A549 (cell line): Measurements from ENCODE around the gene C17orf75.

Experiments
- EP300 ChIP-seq, 2 experiments: fragments of >200 bp; sonication (Bioruptor Twin); formaldehyde crosslinking; IDR thresholded peaks; 2 replicates in 1 of 2; 3 replicates in 1 of 2; pipeline ENCODE4 v1.6.1; 2016 to 2017
- ESRRA ChIP-seq: fragments of 150-350 bp; IDR thresholded peaks from 2 replicates; pipeline ENCODE4 v1.6.1; 2014; ENCODE audit warnings: mild to moderate bottlenecking, low read length, borderline replicate concordance
- HDAC2 ChIP-seq: fragments of 200-600 bp; sonication (generic); IDR thresholded peaks from 2 replicates; pipeline ENCODE4 v1.6.1; 2016
- JUN ChIP-seq, 2 experiments: fragments of >200 bp; sonication (Bioruptor Twin); formaldehyde crosslinking; IDR thresholded peaks; 2 replicates in 1 of 2; 3 replicates in 1 of 2; pipeline ENCODE4 v1.6.1; 2016 to 2017
- JUNB ChIP-seq: fragments of >200 bp; sonication (Bioruptor Twin); formaldehyde crosslinking; IDR thresholded peaks from 2 replicates; pipeline ENCODE4 v1.6.1; 2016
- POLR2A ChIP-seq: IDR thresholded peaks from 2 replicates; pipeline ENCODE4 v1.6.1; 2012; ENCODE audit warnings: mild to moderate bottlenecking, low read length
- RAD21 ChIP-seq, 2 experiments: fragments of >200 bp in 1 of 2; sonication (Bioruptor Twin) in 1 of 2; formaldehyde crosslinking in 1 of 2; IDR thresholded peaks in 1 of 2; conservative IDR thresholded peaks in 1 of 2; 2 replicates in 1 of 2; 3 replicates in 1 of 2; pipeline ENCODE4 v1.6.1; 2012 to 2018; ENCODE audit warnings: inconsistent platforms in 1 of 2
- SMC3 ChIP-seq: fragments of >200 bp; sonication (Bioruptor Twin); formaldehyde crosslinking; IDR thresholded peaks from 3 replicates; pipeline ENCODE4 v1.6.1; 2018; ENCODE audit warnings: inconsistent platforms
- SREBF2 ChIP-seq: fragments of 450-650 bp; IDR thresholded peaks from 2 replicates; pipeline ENCODE4 v1.6.1; 2014; ENCODE audit warnings: mild to moderate bottlenecking, moderate library complexity
- ZC3H11A ChIP-seq: fragments of 450-650 bp; IDR thresholded peaks from 2 replicates; pipeline ENCODE4 v1.6.1; 2014; ENCODE audit warnings: antibody characterized with exemption, mild to moderate bottlenecking
- ZSCAN20 ChIP-seq: fragments of 250-450 bp; sonication (Bioruptor Pico); IDR thresholded peaks from 2 replicates; pipeline ENCODE4 v1.8.0; 2022; ENCODE audit warnings: mild to moderate bottlenecking, moderate library complexity
- TF ChIP-seq, protein P1 (sequence below): fragments of >200 bp; sonication (Bioruptor Twin); formaldehyde crosslinking; IDR thresholded peaks from 3 replicates; pipeline ENCODE4 v1.5.1; 2016
- TF ChIP-seq, protein P2 (sequence below): fragments of 200-600 bp; sonication (generic); IDR thresholded peaks from 2 replicates; pipeline ENCODE4 v1.6.1; 2016; ENCODE audit warnings: antibody characterized with exemption, mild to moderate bottlenecking, moderate library complexity
- TF ChIP-seq, protein P3 (sequence below): IDR thresholded peaks from 2 replicates; pipeline ENCODE4 v1.6.1; 2012

DNA sequence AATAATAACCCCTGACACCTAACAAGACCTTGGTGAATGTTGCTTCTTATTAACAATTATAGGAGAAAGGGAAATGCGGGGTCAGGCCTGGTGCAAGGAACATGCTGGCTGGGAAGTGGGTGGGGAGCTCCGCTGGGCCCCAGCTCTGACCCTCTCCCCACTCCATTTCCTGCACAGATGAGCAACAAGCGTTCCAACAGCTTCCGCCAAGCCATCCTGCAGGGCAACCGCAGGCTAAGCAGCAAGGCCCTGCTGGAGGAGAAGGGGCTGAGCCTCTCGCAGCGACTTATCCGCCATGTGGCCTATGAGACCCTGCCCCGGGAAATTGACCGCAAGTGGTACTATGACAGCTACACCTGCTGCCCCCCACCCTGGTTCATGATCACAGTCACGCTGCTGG, 53.4 kb downstream of the C17orf75 start:
- TF ChIP-seq SREBF2: no peak
- TF ChIP-seq RAD21 (conservative IDR thresholded peaks at IDR 0.05 in 1 of 2, IDR thresholded peaks at IDR 0.05 in 1 of 2): no peak
- no peak for TF ChIP-seq POLR2A
- TF ChIP-seq, protein P1, sequence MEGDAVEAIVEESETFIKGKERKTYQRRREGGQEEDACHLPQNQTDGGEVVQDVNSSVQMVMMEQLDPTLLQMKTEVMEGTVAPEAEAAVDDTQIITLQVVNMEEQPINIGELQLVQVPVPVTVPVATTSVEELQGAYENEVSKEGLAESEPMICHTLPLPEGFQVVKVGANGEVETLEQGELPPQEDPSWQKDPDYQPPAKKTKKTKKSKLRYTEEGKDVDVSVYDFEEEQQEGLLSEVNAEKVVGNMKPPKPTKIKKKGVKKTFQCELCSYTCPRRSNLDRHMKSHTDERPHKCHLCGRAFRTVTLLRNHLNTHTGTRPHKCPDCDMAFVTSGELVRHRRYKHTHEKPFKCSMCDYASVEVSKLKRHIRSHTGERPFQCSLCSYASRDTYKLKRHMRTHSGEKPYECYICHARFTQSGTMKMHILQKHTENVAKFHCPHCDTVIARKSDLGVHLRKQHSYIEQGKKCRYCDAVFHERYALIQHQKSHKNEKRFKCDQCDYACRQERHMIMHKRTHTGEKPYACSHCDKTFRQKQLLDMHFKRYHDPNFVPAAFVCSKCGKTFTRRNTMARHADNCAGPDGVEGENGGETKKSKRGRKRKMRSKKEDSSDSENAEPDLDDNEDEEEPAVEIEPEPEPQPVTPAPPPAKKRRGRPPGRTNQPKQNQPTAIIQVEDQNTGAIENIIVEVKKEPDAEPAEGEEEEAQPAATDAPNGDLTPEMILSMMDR: no peak
- no peak for TF ChIP-seq JUNB
- TF ChIP-seq HDAC2: no peak
- TF ChIP-seq ZSCAN20 (CRISPR knock-in tag): no peak
- TF ChIP-seq, protein P2, sequence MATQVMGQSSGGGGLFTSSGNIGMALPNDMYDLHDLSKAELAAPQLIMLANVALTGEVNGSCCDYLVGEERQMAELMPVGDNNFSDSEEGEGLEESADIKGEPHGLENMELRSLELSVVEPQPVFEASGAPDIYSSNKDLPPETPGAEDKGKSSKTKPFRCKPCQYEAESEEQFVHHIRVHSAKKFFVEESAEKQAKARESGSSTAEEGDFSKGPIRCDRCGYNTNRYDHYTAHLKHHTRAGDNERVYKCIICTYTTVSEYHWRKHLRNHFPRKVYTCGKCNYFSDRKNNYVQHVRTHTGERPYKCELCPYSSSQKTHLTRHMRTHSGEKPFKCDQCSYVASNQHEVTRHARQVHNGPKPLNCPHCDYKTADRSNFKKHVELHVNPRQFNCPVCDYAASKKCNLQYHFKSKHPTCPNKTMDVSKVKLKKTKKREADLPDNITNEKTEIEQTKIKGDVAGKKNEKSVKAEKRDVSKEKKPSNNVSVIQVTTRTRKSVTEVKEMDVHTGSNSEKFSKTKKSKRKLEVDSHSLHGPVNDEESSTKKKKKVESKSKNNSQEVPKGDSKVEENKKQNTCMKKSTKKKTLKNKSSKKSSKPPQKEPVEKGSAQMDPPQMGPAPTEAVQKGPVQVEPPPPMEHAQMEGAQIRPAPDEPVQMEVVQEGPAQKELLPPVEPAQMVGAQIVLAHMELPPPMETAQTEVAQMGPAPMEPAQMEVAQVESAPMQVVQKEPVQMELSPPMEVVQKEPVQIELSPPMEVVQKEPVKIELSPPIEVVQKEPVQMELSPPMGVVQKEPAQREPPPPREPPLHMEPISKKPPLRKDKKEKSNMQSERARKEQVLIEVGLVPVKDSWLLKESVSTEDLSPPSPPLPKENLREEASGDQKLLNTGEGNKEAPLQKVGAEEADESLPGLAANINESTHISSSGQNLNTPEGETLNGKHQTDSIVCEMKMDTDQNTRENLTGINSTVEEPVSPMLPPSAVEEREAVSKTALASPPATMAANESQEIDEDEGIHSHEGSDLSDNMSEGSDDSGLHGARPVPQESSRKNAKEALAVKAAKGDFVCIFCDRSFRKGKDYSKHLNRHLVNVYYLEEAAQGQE: no peak
- no peak for TF ChIP-seq ESRRA
- TF ChIP-seq SMC3: no peak
- no peak for TF ChIP-seq ZC3H11A
- TF ChIP-seq JUN (IDR thresholded peaks at IDR 0.05): no peak
- TF ChIP-seq, protein P3, sequence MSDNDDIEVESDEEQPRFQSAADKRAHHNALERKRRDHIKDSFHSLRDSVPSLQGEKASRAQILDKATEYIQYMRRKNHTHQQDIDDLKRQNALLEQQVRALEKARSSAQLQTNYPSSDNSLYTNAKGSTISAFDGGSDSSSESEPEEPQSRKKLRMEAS: no peak
- no peak for TF ChIP-seq EP300 (IDR thresholded peaks at IDR 0.05)
